ENCODE measurements around the gene SLAMF9. TPM values are rescaled to one million over a fixed set of nuclear protein-coding genes. Genes with fewer than 3 reads are reported as not detected.
A peak's percentile ranks its signal among the peaks of the same experiment; 100 is the strongest.

SLAMF9 gene
- total and polyA plus RNA-seq, 2 of the 8 experiments (the other 6 are each of a cell fraction or from before 2014, with no cell fraction given): not detected

- H4K8ac ChIP-seq (ENCODE audit: extremely low read depth, insufficient read depth, low read length): peak overlapping the region; percentile 81; the same call in 1 of the 2 replicates
- H2BK20ac ChIP-seq (ENCODE audit: low read length): peak overlapping the region; percentile 6; the same call in 1 of the 2 replicates
- no peaks in the 10 kb centered on the region for H3K79me1 ChIP-seq (ENCODE audit: low read depth, low read length)
- peak overlapping the region; percentile 75 for H3K4ac ChIP-seq (replicated peaks; ENCODE audit: insufficient read length, low read depth, low read length)
- 0 out of 2 replicates have a peak overlapping the region, but pooled peaks have one; percentile 52 for H2BK12ac ChIP-seq (ENCODE audit: low read depth, low read length)
- H3K79me2 ChIP-seq (ENCODE audit: control insufficient read depth in 1 of 2, insufficient read depth in 2 of 2, low read length in 2 of 2): 0 out of 4 replicates have a peak, but pooled peaks cover 0 to 2% of the 10 kb centered on the region in 2 experiments
- peak overlapping the region; percentile 58 for H3K27ac ChIP-seq (ENCODE audit: low read depth, low read length)
- H4K20me1 ChIP-seq (replicated peaks in 1 of 2; ENCODE audit: control insufficient read depth in 1 of 2, insufficient read depth in 2 of 2, low read length in 2 of 2): no peaks in the 10 kb centered on the region
- DNase-seq (ENCODE audit: low read depth in 1 of 2, low spot score in 2 of 2): no peak
- peak overlapping the region in 1 of 2 experiments; percentile 6; a peak in 1 of 4 replicates for H3K4me2 ChIP-seq (ENCODE audit: insufficient read depth in 1 of 2, low read depth in 2 of 2, low read length in 2 of 2)
- no peak overlapping the region; the same call in 1 of the 2 replicates for H2BK5ac ChIP-seq (ENCODE audit: low read depth, low read length)
- no peak overlapping the region; the same call in 1 of the 2 replicates for H3K18ac ChIP-seq (ENCODE audit: extremely low read depth, low read length)
- H3K14ac ChIP-seq (ENCODE audit: insufficient read length): no peak overlapping the region
- no peaks in the 10 kb centered on the region for H3K9me3 ChIP-seq (ENCODE audit: insufficient read depth in 2 of 2, low read depth in 1 of 2, low read length in 1 of 2)
- H2BK15ac ChIP-seq (ENCODE audit: low read length): peak overlapping the region; percentile 65; the same call in 1 of the 2 replicates
- H3K4me1 ChIP-seq (replicated peaks in 1 of 4; ENCODE audit: control insufficient read depth in 3 of 4, insufficient read depth in 4 of 4, low read length in 3 of 4): peaks cover 9 to 23% (median 15%) of the 10 kb centered on the region in 4 experiments
- ChIA-PET CTCF (ENCODE audit: partially characterized antibody) (interaction anchor here (0.6 to 7.5 kb wide), 15 partner anchors 7 to 126 kb away, joined by 3 to 43 read pairs (median 4); partner anchors contain the start of genes FCRL6 and IGSF9), POLR2A (ENCODE audit: partially characterized antibody) (interaction anchor here (1.1 to 3.0 kb wide), 4 partner anchors 8 to 114 kb away, joined by 3 to 14 read pairs (median 4); partner anchors contain the start of genes CFAP45 and TAGLN2)
- H3K4me3 ChIP-seq (ENCODE audit: extremely low read depth in 1 of 4, insufficient read depth in 2 of 4, low read depth in 3 of 4, low read length in 4 of 4): no peak overlapping the region
- H3K27me3 ChIP-seq (replicated peaks in 1 of 4; ENCODE audit: control insufficient read depth in 3 of 4, extremely low read depth in 1 of 4, insufficient read depth in 3 of 4, low read length in 3 of 4): no peaks in the 10 kb centered on the region
- no peaks in the 10 kb centered on the region for H3K23me2 ChIP-seq (ENCODE audit: low read depth, low read length)
- no peak for FAIRE-seq
- H2AFZ ChIP-seq (ENCODE audit: low read length): no peak overlapping the region
- TF ChIP-seq RXRA (IDR thresholded peaks at IDR 0.05; ENCODE audit: insufficient read depth, low read depth, low read length): no peak
- 0 out of 2 replicates have a peak, but pooled peaks have one; percentile 54 for TF ChIP-seq JUND (IDR thresholded peaks at IDR 0.05; ENCODE audit: low read length)
- TF ChIP-seq POU5F1 (IDR thresholded peaks at IDR 0.05; ENCODE audit: low read depth, low read length): no peak
- peak; percentile 23; the same call in 1 of the 2 replicates for TF ChIP-seq TEAD4 (IDR thresholded peaks at IDR 0.05; ENCODE audit: low read depth, low read length)
- TF ChIP-seq SP4 (IDR thresholded peaks at IDR 0.05; ENCODE audit: low read length): no peak
- TF ChIP-seq MAFK (IDR thresholded peaks at IDR 0.05; ENCODE audit: low read depth, low read length): no peak
- no peak for TF ChIP-seq CTBP2 (IDR thresholded peaks at IDR 0.05; ENCODE audit: borderline replicate concordance, insufficient read depth, insufficient read length, low read length)
- TF ChIP-seq SUZ12 (IDR thresholded peaks at IDR 0.05; ENCODE audit: low read length): no peak
- no peak for TF ChIP-seq CREB1 (IDR thresholded peaks at IDR 0.05)
- TF ChIP-seq BACH1 (IDR thresholded peaks at IDR 0.05; ENCODE audit: low read length): no peak
- 73% methylated on average over 9 of the region's 9 CpGs; no CpG with 5 or more reads in 1 of the 2 experiments for WGBS, 2 experiments (ENCODE audit: extremely low coverage in 1 of 2, insufficient coverage in 1 of 2, insufficient read length in 1 of 2, insufficient replicate concordance in 2 of 2, low coverage in 1 of 2, low lambda C conversion rate in 2 of 2, missing lambda C conversion rate in 1 of 2)
- H2AK5ac ChIP-seq (ENCODE audit: low read depth, low read length): peak overlapping the region; percentile 10; the same call in 1 of the 2 replicates
- H3K23ac ChIP-seq (ENCODE audit: insufficient read length): no peak overlapping the region
- no peak overlapping the region for H2BK120ac ChIP-seq (replicated peaks; ENCODE audit: low read depth, low read length)
- H4K5ac ChIP-seq (ENCODE audit: insufficient read length, low read depth, low read length): no peak overlapping the region
- no peak overlapping the region for H4K91ac ChIP-seq (replicated peaks; ENCODE audit: insufficient read length, low read length)
- peaks cover 0 to 16% (median 2%) of the 10 kb centered on the region in 4 experiments; a peak in 4 of 8 replicates for H3K36me3 ChIP-seq (ENCODE audit: control insufficient read depth in 2 of 4, insufficient read depth in 4 of 4, low read length in 3 of 4)
- H3K56ac ChIP-seq (replicated peaks; ENCODE audit: insufficient read length, low read depth, low read length): no peak overlapping the region
- peak overlapping the region in 2 of 4 experiments; percentile 42 to 48; a peak in 4 of 7 replicates for H3K9ac ChIP-seq (replicated peaks in 1 of 4; ENCODE audit: extremely low read depth in 1 of 4, low read depth in 3 of 4, low read length in 3 of 4)
Measured at GRCh38 chr1:159916242-159917051, 37.6 kb downstream of the SLAMF9 start.

All from H1 (cell line).